B cell (primary cell): ENCODE measurements around the gene UFSP1.

Experiments used
- EZH2 ChIP-seq: IDR thresholded peaks from 2 replicates; pipeline ENCODE4 v1.6.1; 2012; ENCODE audit warnings: borderline replicate concordance, low read depth, mild to moderate bottlenecking, moderate library complexity, low read length; ENCODE audit not compliant: insufficient read depth, poor library complexity, severe bottlenecking
- TF ChIP-seq, protein P1 (sequence below): fragments of 200-600 bp; IDR thresholded peaks from one replicate; pipeline ENCODE4 v1.8.0; 2022; ENCODE audit warnings: antibody characterized with exemption, mild to moderate bottlenecking

DNA sequence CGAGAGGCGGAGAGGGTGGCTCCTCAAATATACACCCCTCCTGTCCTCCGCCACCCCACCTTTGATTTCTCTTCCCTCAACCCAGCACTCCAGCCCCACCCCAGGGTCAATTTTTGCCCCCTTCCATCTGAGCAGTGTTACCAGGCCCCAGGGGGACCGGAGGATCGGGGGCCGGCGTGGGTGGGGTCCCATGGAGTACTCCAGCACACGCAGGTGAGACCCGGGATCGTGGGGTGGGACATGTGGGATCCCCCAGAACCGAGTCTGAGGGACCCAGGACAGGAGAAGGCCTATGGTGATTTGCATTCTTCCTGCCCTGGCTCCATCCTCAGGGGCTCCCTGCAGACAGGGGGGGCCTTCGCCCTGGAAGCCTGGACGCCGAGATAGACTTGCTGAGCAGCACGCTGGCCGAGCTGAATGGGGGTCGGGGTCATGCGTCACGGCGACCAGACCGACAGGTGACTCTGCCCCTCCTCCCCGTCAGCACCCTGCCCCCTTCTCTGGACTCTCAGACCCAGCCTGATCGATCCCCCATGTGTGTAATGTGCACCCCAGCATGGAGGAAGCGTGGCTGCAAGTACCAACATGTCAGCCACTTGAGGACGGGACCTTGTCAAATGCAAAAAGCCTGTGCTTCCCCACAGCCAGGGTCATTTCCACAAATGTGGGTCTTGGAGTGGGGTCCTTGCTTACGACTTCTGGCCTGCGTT, 21.6 kb downstream of the UFSP1 start:
- TF ChIP-seq, protein P1, sequence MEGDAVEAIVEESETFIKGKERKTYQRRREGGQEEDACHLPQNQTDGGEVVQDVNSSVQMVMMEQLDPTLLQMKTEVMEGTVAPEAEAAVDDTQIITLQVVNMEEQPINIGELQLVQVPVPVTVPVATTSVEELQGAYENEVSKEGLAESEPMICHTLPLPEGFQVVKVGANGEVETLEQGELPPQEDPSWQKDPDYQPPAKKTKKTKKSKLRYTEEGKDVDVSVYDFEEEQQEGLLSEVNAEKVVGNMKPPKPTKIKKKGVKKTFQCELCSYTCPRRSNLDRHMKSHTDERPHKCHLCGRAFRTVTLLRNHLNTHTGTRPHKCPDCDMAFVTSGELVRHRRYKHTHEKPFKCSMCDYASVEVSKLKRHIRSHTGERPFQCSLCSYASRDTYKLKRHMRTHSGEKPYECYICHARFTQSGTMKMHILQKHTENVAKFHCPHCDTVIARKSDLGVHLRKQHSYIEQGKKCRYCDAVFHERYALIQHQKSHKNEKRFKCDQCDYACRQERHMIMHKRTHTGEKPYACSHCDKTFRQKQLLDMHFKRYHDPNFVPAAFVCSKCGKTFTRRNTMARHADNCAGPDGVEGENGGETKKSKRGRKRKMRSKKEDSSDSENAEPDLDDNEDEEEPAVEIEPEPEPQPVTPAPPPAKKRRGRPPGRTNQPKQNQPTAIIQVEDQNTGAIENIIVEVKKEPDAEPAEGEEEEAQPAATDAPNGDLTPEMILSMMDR: no peak
- no peak for TF ChIP-seq EZH2
